Panc1 (cell line): ENCODE measurements around the gene C19orf25. TPM values are rescaled to one million over a fixed set of nuclear protein-coding genes. Genes with fewer than 3 reads are reported as not detected.

Experiments
- ATAC-seq: fragments of 200-7000 bp; cut with Tn5 transposase; 2 replicates; pipeline ENCODE4 v1.9.1; 2020; ENCODE audit warnings: mild to moderate bottlenecking, moderate library complexity
- BruUV-seq: library from RNA; stranded (reverse); fragments of 400-500 nt; replicated peaks from 2 replicates; lab custom pipeline; 2021; lab: Mats Ljungman, UMichigan
- CTCF ChIA-PET: fragments of 300-600 bp; sonication (Branson Sonifier 250); formaldehyde crosslinking; loops from one replicate; lab custom pipeline; 2022; ENCODE audit warnings: antibody characterized with exemption; lab: Charles Lee
- POLR2A ChIA-PET: fragments of 300-600 bp; sonication (Branson Sonifier 250); formaldehyde crosslinking; loops from one replicate; lab custom pipeline; 2022; ENCODE audit warnings: antibody characterized with exemption; lab: Charles Lee
- DNase-seq: peaks from one replicate; pipeline ENCODE4 v3.0.0-alpha.2; 2010; ENCODE audit warnings: low read depth, low spot score
- H3K27ac ChIP-seq: 2 replicates; pipeline ENCODE4 v1.5.1; 2011; ENCODE audit warnings: mild to moderate bottlenecking, low read length, inconsistent platforms
- H3K27me3 ChIP-seq: fragments of 200-500 bp; sonication (Bioruptor generic); 2 replicates; pipeline ENCODE4 v1.6.0; 2014; ENCODE audit warnings: low read length, inconsistent platforms; ENCODE audit not compliant: control insufficient read depth, insufficient read depth
- H3K36me3 ChIP-seq: fragments of 200-500 bp; sonication (Bioruptor generic); 2 replicates; pipeline ENCODE4 v1.5.1; 2014; ENCODE audit warnings: inconsistent platforms, mild to moderate bottlenecking, low read length, moderate library complexity; ENCODE audit not compliant: control insufficient read depth, insufficient read depth
- H3K4me1 ChIP-seq: 2 replicates; pipeline ENCODE4 v1.5.1; 2011; ENCODE audit warnings: inconsistent platforms, mild to moderate bottlenecking, low read length, moderate library complexity; ENCODE audit not compliant: control insufficient read depth, insufficient read depth
- H3K4me3 ChIP-seq, 2 experiments: 2 replicates each; pipeline ENCODE4 v1.5.1; 2011 to 2012; ENCODE audit warnings: low read depth in 2 of 2, low read length in 2 of 2, mild to moderate bottlenecking in 2 of 2, inconsistent platforms in 1 of 2, moderate library complexity in 1 of 2
- H3K9me3 ChIP-seq: fragments of 200-500 bp; sonication (Bioruptor generic); 2 replicates; pipeline ENCODE4 v1.5.1; 2014; ENCODE audit warnings: low read depth, mild to moderate bottlenecking, inconsistent platforms, low read length, moderate library complexity; ENCODE audit not compliant: control insufficient read depth, insufficient read depth
- CTCF ChIP-seq: fragments of 450-650 bp; IDR thresholded peaks from 2 replicates; pipeline ENCODE4 v1.5.1; 2017; ENCODE audit warnings: mild to moderate bottlenecking
- POLR2AphosphoS5 ChIP-seq: IDR thresholded peaks from 2 replicates; pipeline ENCODE4 v1.6.1; 2012; ENCODE audit warnings: mild to moderate bottlenecking, low read depth, low read length, moderate library complexity
- REST ChIP-seq, 2 experiments: IDR thresholded peaks; 2 replicates each; pipeline ENCODE4 v1.6.1; 2011 to 2012; ENCODE audit warnings: low read depth in 2 of 2, control low read depth in 1 of 2, low read length in 1 of 2, mild to moderate bottlenecking in 1 of 2, moderate library complexity in 1 of 2; ENCODE audit not compliant: insufficient read depth in 1 of 2
- SIN3A ChIP-seq: IDR thresholded peaks from 2 replicates; pipeline ENCODE4 v1.6.1; 2012; ENCODE audit warnings: low read depth, mild to moderate bottlenecking, low read length, moderate library complexity, borderline replicate concordance; ENCODE audit not compliant: insufficient read depth
- TCF7L2 ChIP-seq: IDR thresholded peaks from 2 replicates; pipeline ENCODE4 v1.6.1; 2011; ENCODE audit warnings: mild to moderate bottlenecking, low read depth, low read length, inconsistent platforms
- in situ Hi-C: cut with HindIII; loops from 2 replicates; pipeline ENCODE4 v1.10.0; 2016; ENCODE audit warnings: low sequenced_read_pairs, low pct_unique_long_range_greater_than_20kb
- intact Hi-C: fragments of 100-400 bp; cut with micrococcal nuclease; formaldehyde crosslinking; loops from one replicate; pipeline ENCODE4 v1.10.0; 2022; ENCODE audit not compliant: unreplicated experiment
- total RNA-seq: library from RNA; stranded (reverse); gene quantifications from one replicate; pipeline ENCODE4 v1.2.1, GENCODE V29; 2021; ENCODE audit not compliant: unreplicated experiment

Gene C19orf25
- total RNA-seq, 1 experiment from 2014 or later: 34.7 TPM

GRCh38 chr19:1495799-1496713 is 17.0 kb upstream of the C19orf25 start:
- DNase-seq (no peak), ATAC-seq (no peak)
- no peak for TF ChIP-seq CTCF
- TF ChIP-seq POLR2AphosphoS5: no peak
- TF ChIP-seq SIN3A: no peak
- TF ChIP-seq REST (IDR thresholded peaks at IDR 0.05; ENCODE audit: insufficient read depth in 1 of 2, low read depth in 2 of 2, low read length in 1 of 2): no peak
- TF ChIP-seq TCF7L2: no peak
- Histone ChIP-seq H3K27ac (no peak overlapping the region), H3K27me3 (no peaks in the 10 kb centered on the region), H3K4me1 (no peaks in the 10 kb centered on the region; the same call in 1 of the 2 replicates), H3K36me3 (no peaks in the 10 kb centered on the region; the same call in 1 of the 2 replicates), H3K9me3 (no peaks in the 10 kb centered on the region), H3K4me3 (no peak overlapping the region)
- POLR2A ChIA-PET: no interaction called here
- CTCF ChIA-PET: no interaction called here
- in situ Hi-C loops: no loop called here
- intact Hi-C loops: no loop called here
- no TSS peak for BruUV-seq

GRCh38 chr19:1495051-1495798 is 16.2 kb upstream of the C19orf25 start:
- POLR2A ChIA-PET: no interaction called here
- in situ Hi-C loops: no loop called here

More at GRCh38 chr19:1495051-1495798, 16.2 kb upstream of the C19orf25 start:
- intact Hi-C loops: no loop called here
- H3K4me3 ChIP-seq: no peak overlapping the region
- CTCF ChIA-PET: no interaction called here
- DNase-seq (no peak), ATAC-seq (no peak)
- no peaks in the 10 kb centered on the region for H3K27me3 ChIP-seq
- TF ChIP-seq TCF7L2 (no peak), REST (IDR thresholded peaks at IDR 0.05; ENCODE audit: insufficient read depth in 1 of 2, low read depth in 2 of 2, low read length in 1 of 2) (no peak), SIN3A (no peak), CTCF (no peak), POLR2AphosphoS5 (no peak)
- H3K4me1 ChIP-seq: no peaks in the 10 kb centered on the region; the same call in 1 of the 2 replicates
- H3K9me3 ChIP-seq: no peaks in the 10 kb centered on the region
- H3K27ac ChIP-seq: no peak overlapping the region
- H3K36me3 ChIP-seq: no peaks in the 10 kb centered on the region; the same call in 1 of the 2 replicates
- BruUV-seq: no TSS peak
